HEK293 (cell line): ENCODE data around the gene TFE3.

Source experiments
- KLF1 ChIP-seq: fragments of 450-650 bp; formaldehyde crosslinking; IDR thresholded peaks from 2 replicates; pipeline ENCODE4 v1.5.1; 2016; ENCODE audit warnings: missing biosample characterization, missing genetic modification characterization
- MYNN ChIP-seq: fragments of 450-650 bp; formaldehyde crosslinking; IDR thresholded peaks from 2 replicates; pipeline ENCODE4 v1.5.1; 2016; ENCODE audit warnings: missing biosample characterization, missing genetic modification characterization, borderline replicate concordance
- OVOL3 ChIP-seq: fragments of 450-650 bp; formaldehyde crosslinking; IDR thresholded peaks from 2 replicates; pipeline ENCODE4 v1.5.1; 2016; ENCODE audit warnings: missing biosample characterization, missing genetic modification characterization
- ZFP3 ChIP-seq: fragments of 450-650 bp; formaldehyde crosslinking; IDR thresholded peaks from 2 replicates; pipeline ENCODE4 v1.5.1; 2016; ENCODE audit warnings: low read depth, missing biosample characterization, missing genetic modification characterization
- ZFP41 ChIP-seq: fragments of 450-650 bp; formaldehyde crosslinking; IDR thresholded peaks from 2 replicates; pipeline ENCODE4 v1.5.1; 2016; ENCODE audit warnings: missing biosample characterization, missing genetic modification characterization, borderline replicate concordance
- ZNF184 ChIP-seq: fragments of 450-650 bp; IDR thresholded peaks from 2 replicates; pipeline ENCODE4 v1.5.1; 2018; ENCODE audit warnings: missing biosample characterization, mild to moderate bottlenecking, missing genetic modification characterization
- ZNF202 ChIP-seq: fragments of 450-650 bp; formaldehyde crosslinking; IDR thresholded peaks from 2 replicates; pipeline ENCODE4 v1.5.1; 2016; ENCODE audit warnings: missing biosample characterization, missing genetic modification characterization, borderline replicate concordance
- ZNF214 ChIP-seq: fragments of 450-650 bp; formaldehyde crosslinking; IDR thresholded peaks from 2 replicates; pipeline ENCODE4 v1.5.1; 2017; ENCODE audit warnings: missing biosample characterization, mild to moderate bottlenecking, missing genetic modification characterization, borderline replicate concordance
- ZNF274 ChIP-seq, 2 experiments: fragments of 200-500 bp in 1 of 2; fragments of 450-650 bp in 1 of 2; sonication (Bioruptor generic) in 1 of 2; formaldehyde crosslinking in 1 of 2; IDR thresholded peaks; 2 replicates each; pipeline versions ENCODE4 v1.5.1 to v1.6.1; 2014 to 2016; ENCODE audit warnings: borderline replicate concordance in 1 of 2, inconsistent platforms in 1 of 2, low read length in 1 of 2, missing biosample characterization in 1 of 2, missing genetic modification characterization in 1 of 2
- ZNF311 ChIP-seq: fragments of 450-650 bp; formaldehyde crosslinking; IDR thresholded peaks from 2 replicates; pipeline ENCODE4 v1.5.1; 2017; ENCODE audit warnings: missing biosample characterization, missing genetic modification characterization, borderline replicate concordance
- ZNF335 ChIP-seq: fragments of 450-650 bp; formaldehyde crosslinking; conservative IDR thresholded peaks from 2 replicates; pipeline ENCODE4 v1.5.1; 2016; ENCODE audit warnings: missing biosample characterization, missing genetic modification characterization
- ZNF510 ChIP-seq: fragments of 450-650 bp; formaldehyde crosslinking; IDR thresholded peaks from 2 replicates; pipeline ENCODE4 v1.5.1; 2018; ENCODE audit warnings: mild to moderate bottlenecking, missing genetic modification characterization, missing biosample characterization; ENCODE audit not compliant: insufficient replicate concordance
- ZNF548 ChIP-seq: fragments of 450-650 bp; formaldehyde crosslinking; IDR thresholded peaks from 2 replicates; pipeline ENCODE4 v1.5.1; 2016; ENCODE audit warnings: missing biosample characterization, missing genetic modification characterization
- ZNF549 ChIP-seq: fragments of 450-650 bp; IDR thresholded peaks from 2 replicates; pipeline ENCODE4 v1.5.1; 2018; ENCODE audit warnings: missing biosample characterization, missing genetic modification characterization, mild to moderate bottlenecking, inconsistent platforms, moderate library complexity
- ZNF624 ChIP-seq: fragments of 450-650 bp; formaldehyde crosslinking; IDR thresholded peaks from 2 replicates; pipeline ENCODE4 v1.5.1; 2017; ENCODE audit warnings: missing biosample characterization, missing genetic modification characterization
- ZNF660 ChIP-seq: fragments of 450-650 bp; IDR thresholded peaks from 2 replicates; pipeline ENCODE4 v1.5.1; 2018; ENCODE audit warnings: missing biosample characterization, mild to moderate bottlenecking, missing genetic modification characterization
- ZNF664 ChIP-seq: fragments of 450-650 bp; formaldehyde crosslinking; IDR thresholded peaks from 2 replicates; pipeline ENCODE4 v1.5.1; 2016; ENCODE audit warnings: missing biosample characterization, missing genetic modification characterization
- ZNF677 ChIP-seq: fragments of 450-650 bp; IDR thresholded peaks from 2 replicates; pipeline ENCODE4 v1.5.0; 2018; ENCODE audit warnings: missing biosample characterization, mild to moderate bottlenecking, missing genetic modification characterization, moderate library complexity
- ZNF76 ChIP-seq: fragments of 450-650 bp; formaldehyde crosslinking; IDR thresholded peaks from 2 replicates; pipeline ENCODE4; 2016; ENCODE audit warnings: low read depth, missing biosample characterization, missing genetic modification characterization, borderline replicate concordance
- ZSCAN30 ChIP-seq: fragments of 450-650 bp; IDR thresholded peaks from 2 replicates; pipeline ENCODE4 v1.5.1; 2018; ENCODE audit warnings: missing biosample characterization, mild to moderate bottlenecking, missing genetic modification characterization, moderate library complexity
- TF ChIP-seq, protein P1 (sequence below): fragments of 450-650 bp; formaldehyde crosslinking; IDR thresholded peaks from 2 replicates; pipeline ENCODE4 v1.5.1; 2016; ENCODE audit warnings: missing biosample characterization, missing genetic modification characterization
- TF ChIP-seq, protein P2 (sequence below): fragments of 450-650 bp; formaldehyde crosslinking; IDR thresholded peaks from 2 replicates; pipeline ENCODE4 v1.5.1; 2016; ENCODE audit warnings: missing biosample characterization, missing genetic modification characterization
- TF ChIP-seq, protein P3 (sequence below): fragments of 450-650 bp; formaldehyde crosslinking; IDR thresholded peaks from 2 replicates; pipeline ENCODE4 v1.5.1; 2016; ENCODE audit warnings: missing biosample characterization, missing genetic modification characterization
- TF ChIP-seq, protein P4 (sequence below): fragments of 450-650 bp; formaldehyde crosslinking; IDR thresholded peaks from 2 replicates; pipeline ENCODE4 v1.5.1; 2016; ENCODE audit warnings: missing biosample characterization, missing genetic modification characterization
- TF ChIP-seq, protein P5 (sequence below): fragments of 450-650 bp; formaldehyde crosslinking; IDR thresholded peaks from 2 replicates; pipeline ENCODE4 v1.5.1; 2016; ENCODE audit warnings: missing biosample characterization, missing genetic modification characterization

TFE3 gene

DNA sequence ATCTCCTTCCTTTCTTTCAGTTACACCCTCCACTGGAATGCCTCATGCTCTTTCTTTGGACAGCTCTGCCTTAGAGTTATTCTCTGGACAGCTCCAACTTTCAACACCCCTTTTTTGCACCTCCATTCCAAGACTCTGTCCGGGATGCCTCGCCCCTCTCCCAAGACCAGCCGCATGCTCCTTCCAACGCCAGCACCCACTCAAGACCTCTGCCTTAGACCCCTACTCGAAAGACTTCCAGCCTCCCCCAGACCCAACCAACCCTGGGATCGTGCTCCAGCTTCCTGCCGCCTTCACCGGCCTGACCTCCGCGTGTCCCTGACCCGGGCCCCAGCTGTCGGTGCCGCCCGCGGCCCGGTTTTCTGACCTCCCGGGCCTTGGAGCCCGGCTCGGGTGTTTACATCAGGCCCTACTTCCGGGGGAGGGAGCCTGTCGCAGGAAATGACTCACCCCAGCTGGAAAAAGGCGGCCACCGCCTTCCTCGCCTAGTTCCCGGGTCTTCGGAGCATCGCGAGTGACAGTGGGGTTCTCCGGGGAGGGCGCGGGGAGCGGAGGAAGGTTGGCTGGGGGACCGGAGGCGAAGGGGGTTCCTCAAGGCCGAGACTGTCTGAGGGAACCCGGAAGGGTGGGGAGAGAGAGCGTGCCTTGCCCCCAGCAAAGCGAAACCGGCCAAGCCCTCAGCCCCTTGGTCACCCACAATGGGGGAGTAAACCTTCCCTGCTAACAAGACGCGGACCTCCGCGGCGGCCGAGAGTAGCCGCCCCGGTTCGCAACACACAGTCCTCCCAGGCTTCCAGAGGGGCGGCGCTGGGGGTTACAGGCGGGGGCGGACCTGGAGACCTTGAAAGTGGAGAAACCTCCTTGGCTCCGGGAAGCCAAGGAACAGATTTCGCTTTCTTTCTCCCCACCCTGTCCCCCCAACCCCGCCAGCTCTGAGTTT is 36.6 kb upstream of the TFE3 start, which contains the start of gene WDR45 (continued):
- TF ChIP-seq, protein P1, sequence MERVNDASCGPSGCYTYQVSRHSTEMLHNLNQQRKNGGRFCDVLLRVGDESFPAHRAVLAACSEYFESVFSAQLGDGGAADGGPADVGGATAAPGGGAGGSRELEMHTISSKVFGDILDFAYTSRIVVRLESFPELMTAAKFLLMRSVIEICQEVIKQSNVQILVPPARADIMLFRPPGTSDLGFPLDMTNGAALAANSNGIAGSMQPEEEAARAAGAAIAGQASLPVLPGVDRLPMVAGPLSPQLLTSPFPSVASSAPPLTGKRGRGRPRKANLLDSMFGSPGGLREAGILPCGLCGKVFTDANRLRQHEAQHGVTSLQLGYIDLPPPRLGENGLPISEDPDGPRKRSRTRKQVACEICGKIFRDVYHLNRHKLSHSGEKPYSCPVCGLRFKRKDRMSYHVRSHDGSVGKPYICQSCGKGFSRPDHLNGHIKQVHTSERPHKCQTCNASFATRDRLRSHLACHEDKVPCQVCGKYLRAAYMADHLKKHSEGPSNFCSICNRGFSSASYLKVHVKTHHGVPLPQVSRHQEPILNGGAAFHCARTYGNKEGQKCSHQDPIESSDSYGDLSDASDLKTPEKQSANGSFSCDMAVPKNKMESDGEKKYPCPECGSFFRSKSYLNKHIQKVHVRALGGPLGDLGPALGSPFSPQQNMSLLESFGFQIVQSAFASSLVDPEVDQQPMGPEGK, result peak; percentile 76
- TF ChIP-seq ZNF76 (0 out of 2 replicates have a peak, but pooled peaks have one; percentile 25), ZNF510 (tag by site-specific recombination) (no peak), ZSCAN30 (peak; percentile 44; the same call in 1 of the 2 replicates), ZFP3 (tag by site-specific recombination) (no peak), ZNF624 (tag by site-specific recombination) (0 out of 2 replicates have a peak, but pooled peaks have one; percentile 48), ZNF202 (tag by site-specific recombination) (no peak), MYNN (no peak), ZNF274 (IDR thresholded peaks at IDR 0.05; ENCODE audit: low read length) (no peak), ZNF274 (tag by site-specific recombination; IDR thresholded peaks at IDR 0.05; ENCODE audit: borderline replicate concordance) (no peak), ZNF214 (tag by site-specific recombination) (no peak), ZNF311 (no peak), ZNF184 (tag by site-specific recombination) (no peak), ZNF549 (tag by site-specific recombination) (no peak), KLF1 (peak; percentile 64), ZFP41 (tag by site-specific recombination) (no peak), ZNF677 (tag by site-specific recombination) (no peak), ZNF335 (tag by site-specific recombination) (peak; percentile 82), ZNF548 (tag by site-specific recombination) (no peak), ZNF660 (tag by site-specific recombination) (peak; percentile 72), OVOL3 (tag by site-specific recombination) (0 out of 2 replicates have a peak, but pooled peaks have one; percentile 57), ZNF664 (no peak)
- TF ChIP-seq, protein P2, sequence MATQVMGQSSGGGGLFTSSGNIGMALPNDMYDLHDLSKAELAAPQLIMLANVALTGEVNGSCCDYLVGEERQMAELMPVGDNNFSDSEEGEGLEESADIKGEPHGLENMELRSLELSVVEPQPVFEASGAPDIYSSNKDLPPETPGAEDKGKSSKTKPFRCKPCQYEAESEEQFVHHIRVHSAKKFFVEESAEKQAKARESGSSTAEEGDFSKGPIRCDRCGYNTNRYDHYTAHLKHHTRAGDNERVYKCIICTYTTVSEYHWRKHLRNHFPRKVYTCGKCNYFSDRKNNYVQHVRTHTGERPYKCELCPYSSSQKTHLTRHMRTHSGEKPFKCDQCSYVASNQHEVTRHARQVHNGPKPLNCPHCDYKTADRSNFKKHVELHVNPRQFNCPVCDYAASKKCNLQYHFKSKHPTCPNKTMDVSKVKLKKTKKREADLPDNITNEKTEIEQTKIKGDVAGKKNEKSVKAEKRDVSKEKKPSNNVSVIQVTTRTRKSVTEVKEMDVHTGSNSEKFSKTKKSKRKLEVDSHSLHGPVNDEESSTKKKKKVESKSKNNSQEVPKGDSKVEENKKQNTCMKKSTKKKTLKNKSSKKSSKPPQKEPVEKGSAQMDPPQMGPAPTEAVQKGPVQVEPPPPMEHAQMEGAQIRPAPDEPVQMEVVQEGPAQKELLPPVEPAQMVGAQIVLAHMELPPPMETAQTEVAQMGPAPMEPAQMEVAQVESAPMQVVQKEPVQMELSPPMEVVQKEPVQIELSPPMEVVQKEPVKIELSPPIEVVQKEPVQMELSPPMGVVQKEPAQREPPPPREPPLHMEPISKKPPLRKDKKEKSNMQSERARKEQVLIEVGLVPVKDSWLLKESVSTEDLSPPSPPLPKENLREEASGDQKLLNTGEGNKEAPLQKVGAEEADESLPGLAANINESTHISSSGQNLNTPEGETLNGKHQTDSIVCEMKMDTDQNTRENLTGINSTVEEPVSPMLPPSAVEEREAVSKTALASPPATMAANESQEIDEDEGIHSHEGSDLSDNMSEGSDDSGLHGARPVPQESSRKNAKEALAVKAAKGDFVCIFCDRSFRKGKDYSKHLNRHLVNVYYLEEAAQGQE (tag by site-specific recombination), result peak; percentile 86
- TF ChIP-seq, protein P3, sequence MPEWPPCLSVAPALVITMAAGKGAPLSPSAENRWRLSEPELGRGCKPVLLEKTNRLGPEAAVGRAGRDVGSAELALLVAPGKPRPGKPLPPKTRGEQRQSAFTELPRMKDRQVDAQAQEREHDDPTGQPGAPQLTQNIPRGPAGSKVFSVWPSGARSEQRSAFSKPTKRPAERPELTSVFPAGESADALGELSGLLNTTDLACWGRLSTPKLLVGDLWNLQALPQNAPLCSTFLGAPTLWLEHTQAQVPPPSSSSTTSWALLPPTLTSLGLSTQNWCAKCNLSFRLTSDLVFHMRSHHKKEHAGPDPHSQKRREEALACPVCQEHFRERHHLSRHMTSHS (tag by site-specific recombination), result no peak
- TF ChIP-seq, protein P4, sequence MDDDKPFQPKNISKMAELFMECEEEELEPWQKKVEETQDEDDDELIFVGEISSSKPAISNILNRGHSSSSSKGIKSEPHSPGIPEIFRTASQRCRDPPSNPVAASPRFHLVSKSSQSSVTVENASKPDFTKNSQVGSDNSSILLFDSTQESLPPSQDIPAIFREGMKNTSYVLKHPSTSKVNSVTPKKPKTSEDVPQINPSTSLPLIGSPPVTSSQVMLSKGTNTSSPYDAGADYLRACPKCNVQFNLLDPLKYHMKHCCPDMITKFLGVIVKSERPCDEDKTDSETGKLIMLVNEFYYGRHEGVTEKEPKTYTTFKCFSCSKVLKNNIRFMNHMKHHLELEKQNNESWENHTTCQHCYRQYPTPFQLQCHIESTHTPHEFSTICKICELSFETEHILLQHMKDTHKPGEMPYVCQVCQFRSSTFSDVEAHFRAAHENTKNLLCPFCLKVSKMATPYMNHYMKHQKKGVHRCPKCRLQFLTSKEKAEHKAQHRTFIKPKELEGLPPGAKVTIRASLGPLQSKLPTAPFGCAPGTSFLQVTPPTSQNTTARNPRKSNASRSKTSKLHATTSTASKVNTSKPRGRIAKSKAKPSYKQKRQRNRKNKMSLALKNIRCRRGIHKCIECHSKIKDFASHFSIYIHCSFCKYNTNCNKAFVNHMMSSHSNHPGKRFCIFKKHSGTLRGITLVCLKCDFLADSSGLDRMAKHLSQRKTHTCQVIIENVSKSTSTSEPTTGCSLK (tag by site-specific recombination), result no peak
- TF ChIP-seq, protein P5, sequence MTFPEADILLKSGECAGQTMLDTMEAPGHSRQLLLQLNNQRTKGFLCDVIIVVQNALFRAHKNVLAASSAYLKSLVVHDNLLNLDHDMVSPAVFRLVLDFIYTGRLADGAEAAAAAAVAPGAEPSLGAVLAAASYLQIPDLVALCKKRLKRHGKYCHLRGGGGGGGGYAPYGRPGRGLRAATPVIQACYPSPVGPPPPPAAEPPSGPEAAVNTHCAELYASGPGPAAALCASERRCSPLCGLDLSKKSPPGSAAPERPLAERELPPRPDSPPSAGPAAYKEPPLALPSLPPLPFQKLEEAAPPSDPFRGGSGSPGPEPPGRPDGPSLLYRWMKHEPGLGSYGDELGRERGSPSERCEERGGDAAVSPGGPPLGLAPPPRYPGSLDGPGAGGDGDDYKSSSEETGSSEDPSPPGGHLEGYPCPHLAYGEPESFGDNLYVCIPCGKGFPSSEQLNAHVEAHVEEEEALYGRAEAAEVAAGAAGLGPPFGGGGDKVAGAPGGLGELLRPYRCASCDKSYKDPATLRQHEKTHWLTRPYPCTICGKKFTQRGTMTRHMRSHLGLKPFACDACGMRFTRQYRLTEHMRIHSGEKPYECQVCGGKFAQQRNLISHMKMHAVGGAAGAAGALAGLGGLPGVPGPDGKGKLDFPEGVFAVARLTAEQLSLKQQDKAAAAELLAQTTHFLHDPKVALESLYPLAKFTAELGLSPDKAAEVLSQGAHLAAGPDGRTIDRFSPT (tag by site-specific recombination), result no peak
